ENCODE results near the gene SERF1A.
"Not testable (repeated sequence)": the region's sequence is repeated elsewhere in the genome, so short reads cannot be mapped to it uniquely, and the experiment has no call there.

The SERF1A gene

GRCh38 chr5:70900533-70901271 lies at the start of gene SERF1A:
TSS of gene SERF1A (plus strand) at chr5:70900669. CDS start at chr5:70900870, 201 bp downstream.
- DNase-seq (ENCODE audit: low read depth in 1 of 2, low spot score in 1 of 2); in situ Hi-C loops (cut with HindIII; ENCODE audit: low pct_unique_long_range_greater_than_20kb, low sequenced_read_pairs): not testable (repeated sequence)

GRCh38 chr5:70866778-70867177 lies 33.7 kb upstream of the SERF1A start:
- DNase-seq (ENCODE audit: low read depth in 1 of 2, low spot score in 1 of 2); in situ Hi-C loops (cut with HindIII; ENCODE audit: low pct_unique_long_range_greater_than_20kb, low sequenced_read_pairs): not testable (repeated sequence)

DNA sequence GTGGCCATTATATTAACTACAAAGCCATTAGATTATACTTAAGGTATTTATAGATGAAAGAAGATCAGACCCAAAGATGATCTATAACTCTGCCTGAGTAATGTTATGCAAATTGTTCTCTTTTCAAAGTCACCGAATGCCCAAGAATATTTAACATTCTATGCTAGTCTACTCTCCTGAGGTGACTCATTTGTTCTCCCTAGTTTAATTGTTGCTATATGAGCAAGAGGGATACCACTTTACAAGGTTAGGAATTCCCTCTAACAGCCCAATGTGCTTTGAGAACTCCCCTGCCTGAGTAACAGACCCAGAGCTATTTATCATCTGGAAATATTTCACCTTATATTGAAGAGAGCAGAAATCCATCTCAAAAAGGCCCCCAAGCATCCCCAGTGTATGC lies 29.8 kb upstream of the SERF1A start:
- DNase-seq (ENCODE audit: low read depth in 1 of 2, low spot score in 1 of 2); in situ Hi-C loops (cut with HindIII; ENCODE audit: low pct_unique_long_range_greater_than_20kb, low sequenced_read_pairs): not testable (repeated sequence)

GRCh38 chr5:70896076-70896475 lies 4.4 kb upstream of the SERF1A start:
- DNase-seq (ENCODE audit: low read depth in 1 of 2, low spot score in 1 of 2); in situ Hi-C loops (cut with HindIII; ENCODE audit: low pct_unique_long_range_greater_than_20kb, low sequenced_read_pairs): not testable (repeated sequence)

DNA sequence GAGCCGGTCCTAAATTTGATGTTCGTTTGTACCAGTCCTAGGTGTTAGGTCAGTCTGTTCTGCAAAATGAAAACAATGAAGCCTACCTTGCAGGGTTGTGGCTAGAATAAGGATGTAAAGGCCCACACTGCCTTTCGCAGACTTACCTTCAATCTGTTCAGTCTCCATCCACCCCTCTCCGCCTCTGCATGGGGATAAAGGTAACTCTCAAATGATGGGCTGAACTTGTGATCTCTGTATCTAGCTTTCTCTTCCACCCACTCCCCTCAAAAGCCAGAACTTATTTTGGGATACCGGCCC lies 753 bp downstream of the SERF1A start:
- DNase-seq (ENCODE audit: low read depth in 1 of 2, low spot score in 1 of 2); in situ Hi-C loops (cut with HindIII; ENCODE audit: low pct_unique_long_range_greater_than_20kb, low sequenced_read_pairs): not testable (repeated sequence)

DNA sequence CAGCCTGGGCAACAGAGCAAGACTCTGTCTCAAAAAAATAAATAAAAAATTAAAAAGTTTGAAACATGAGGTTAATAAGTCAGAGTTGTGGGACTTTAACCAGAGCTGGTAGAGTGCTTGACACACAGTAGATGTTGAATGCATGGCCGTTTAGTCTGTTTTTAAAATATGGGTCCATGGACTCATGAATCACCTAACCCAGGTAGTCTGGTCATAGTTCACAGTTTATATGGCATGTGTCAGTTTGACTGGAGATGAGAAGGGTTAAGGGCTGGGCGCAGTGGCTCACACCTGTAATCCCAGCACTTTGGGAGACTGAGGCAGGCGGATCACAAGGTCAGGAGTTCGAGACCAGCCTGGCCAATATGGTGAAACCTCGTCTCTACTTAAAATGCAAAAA lies 6.2 kb downstream of the SERF1A start:
- in situ Hi-C loops (cut with HindIII; ENCODE audit: low pct_unique_long_range_greater_than_20kb, low sequenced_read_pairs): not testable (repeated sequence)

GRCh38 chr5:70916829-70917228 lies 16.4 kb downstream of the SERF1A start:
- DNase-seq (ENCODE audit: low read depth in 1 of 2, low spot score in 1 of 2); in situ Hi-C loops (cut with HindIII; ENCODE audit: low pct_unique_long_range_greater_than_20kb, low sequenced_read_pairs): not testable (repeated sequence)

More for the DNA sequence above, 6.2 kb downstream of the SERF1A start:
- DNase-seq (ENCODE audit: low read depth in 1 of 2, low spot score in 1 of 2): not testable (repeated sequence)

- in situ Hi-C loops (cut with HindIII; ENCODE audit: low pct_unique_long_range_greater_than_20kb, low sequenced_read_pairs); DNase-seq (ENCODE audit: low read depth in 1 of 2, low spot score in 1 of 2): not testable (repeated sequence)
Measured at GRCh38 chr5:70925211-70925562, 24.7 kb downstream of the SERF1A start.

DNA sequence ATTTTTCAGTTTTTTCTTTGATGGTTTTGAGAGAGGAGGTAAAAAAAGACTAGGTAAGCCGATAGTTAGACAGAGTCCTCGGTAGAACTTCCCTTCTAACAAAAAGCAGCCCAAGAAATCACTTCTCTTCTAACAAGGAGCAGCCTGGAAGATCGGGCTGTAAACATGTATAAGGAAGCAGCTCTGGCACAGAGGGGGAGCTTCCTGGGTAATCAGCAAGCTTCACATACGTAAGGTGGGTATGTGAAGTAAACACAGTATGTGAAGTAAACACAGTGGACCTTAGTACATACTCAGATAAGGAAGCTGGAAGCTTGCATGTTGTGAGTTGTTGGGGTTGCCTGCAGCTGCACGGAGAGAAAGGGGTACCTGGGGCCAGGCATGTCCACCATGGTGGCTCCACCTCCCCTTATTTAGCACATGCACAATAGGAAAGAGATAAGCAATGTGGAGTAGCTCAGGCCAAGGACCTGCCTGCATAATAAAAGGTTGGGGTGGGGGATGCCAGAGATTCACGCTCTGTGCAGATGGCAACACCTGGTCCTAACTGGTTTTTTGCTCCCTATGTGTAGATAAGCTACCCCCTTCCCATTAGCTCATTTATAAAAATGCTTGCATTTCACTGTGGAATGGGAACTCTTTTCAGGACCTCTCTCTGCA lies 31.4 kb downstream of the SERF1A start:
- DNase-seq (ENCODE audit: low read depth in 1 of 2, low spot score in 1 of 2): not testable (repeated sequence)

GRCh38 chr5:70932560-70932959 lies 32.1 kb downstream of the SERF1A start:
- in situ Hi-C loops (cut with HindIII; ENCODE audit: low pct_unique_long_range_greater_than_20kb, low sequenced_read_pairs); DNase-seq (ENCODE audit: low read depth in 1 of 2, low spot score in 1 of 2): not testable (repeated sequence)

More for the DNA sequence above, 31.4 kb downstream of the SERF1A start:
- in situ Hi-C loops (cut with HindIII; ENCODE audit: low pct_unique_long_range_greater_than_20kb, low sequenced_read_pairs): not testable (repeated sequence)

GRCh38 chr5:70953068-70953467 lies 52.6 kb downstream of the SERF1A start:
- in situ Hi-C loops (cut with HindIII; ENCODE audit: low pct_unique_long_range_greater_than_20kb, low sequenced_read_pairs); DNase-seq (ENCODE audit: low read depth in 1 of 2, low spot score in 1 of 2): not testable (repeated sequence)

All from T47D (cell line).